Measurements from ENCODE around the gene MCC.

MCC gene

GRCh38 chr5:113364466-113364865, 123.8 kb downstream of the MCC start:
- no peak for DNase-seq (ENCODE audit: low read depth)

- no peak for DNase-seq (ENCODE audit: low read depth)
Measured at GRCh38 chr5:113361701-113362100, 126.6 kb downstream of the MCC start.

- no peak for DNase-seq (ENCODE audit: low read depth)
Measured at GRCh38 chr5:113359419-113359818, 128.8 kb downstream of the MCC start.

- no peak for DNase-seq (ENCODE audit: low read depth)
Measured at GRCh38 chr5:113358696-113359095, 129.6 kb downstream of the MCC start.

GRCh38 chr5:113357696-113358476, 130.4 kb downstream of the MCC start:
- DNase-seq (ENCODE audit: low read depth), result no peak

- DNase-seq (ENCODE audit: low read depth), result no peak
Measured at GRCh38 chr5:113356487-113356886, 131.8 kb downstream of the MCC start.

GRCh38 chr5:113354055-113354454, 134.2 kb downstream of the MCC start:
- DNase-seq (ENCODE audit: low read depth), result no peak

GRCh38 chr5:113347572-113347971, 140.7 kb downstream of the MCC start:
- no peak for DNase-seq (ENCODE audit: low read depth)

- no peak for DNase-seq (ENCODE audit: low read depth)
Measured at GRCh38 chr5:113344973-113345940, 143.0 kb downstream of the MCC start.

GRCh38 chr5:113343343-113343742, 144.9 kb downstream of the MCC start:
- no peak for DNase-seq (ENCODE audit: low read depth)

GRCh38 chr5:113340537-113340936, 147.7 kb downstream of the MCC start:
- DNase-seq (ENCODE audit: low read depth), result no peak

GRCh38 chr5:113338628-113339027, 149.6 kb downstream of the MCC start:
- no peak for DNase-seq (ENCODE audit: low read depth)

- DNase-seq (ENCODE audit: low read depth), result no peak
Measured at GRCh38 chr5:113337515-113338415, 150.5 kb downstream of the MCC start.

- no peak for DNase-seq (ENCODE audit: low read depth)
Measured at GRCh38 chr5:113336975-113337374, 151.3 kb downstream of the MCC start.

- DNase-seq (ENCODE audit: low read depth), result no peak
Measured at GRCh38 chr5:113333411-113333810, 154.8 kb downstream of the MCC start.

- DNase-seq (ENCODE audit: low read depth), result no peak
Measured at GRCh38 chr5:113331209-113331551, 157.1 kb downstream of the MCC start.

- DNase-seq (ENCODE audit: low read depth), result no peak
Measured at GRCh38 chr5:113330533-113331208, 157.6 kb downstream of the MCC start.

GRCh38 chr5:113329981-113330380, 158.3 kb downstream of the MCC start:
- DNase-seq (ENCODE audit: low read depth), result no peak

GRCh38 chr5:113325054-113325453, 163.2 kb downstream of the MCC start:
- no peak for DNase-seq (ENCODE audit: low read depth)

- no peak for DNase-seq (ENCODE audit: low read depth)
Measured at GRCh38 chr5:113321276-113321675, 167.0 kb downstream of the MCC start.

- DNase-seq (ENCODE audit: low read depth), result no peak
Measured at GRCh38 chr5:113320273-113320780, 167.9 kb downstream of the MCC start.

All from activated T-helper 9 cell treated with anti-CD3 and anti-CD28 coated beads, Interleukin-2, amount 50 U/mL, for 16 hours (primary cell).